H1 (cell line): ENCODE data around the gene YWHAG. TPM values are rescaled to one million over a fixed set of nuclear protein-coding genes. Genes with fewer than 3 reads are reported as not detected.
A peak's percentile ranks its signal among the peaks of the same experiment; 100 is the strongest.

Experiments used
- CTCF ChIA-PET: fragments of 300-600 bp; sonication (Branson Sonifier 250); formaldehyde crosslinking; loops from one replicate; lab custom pipeline; 2021; ENCODE audit not compliant: partially characterized antibody; lab: Charles Lee
- POLR2A ChIA-PET: fragments of 300-600 bp; sonication (Branson Sonifier 250); formaldehyde crosslinking; loops from one replicate; lab custom pipeline; 2021; ENCODE audit warnings: inconsistent platforms; ENCODE audit not compliant: partially characterized antibody; lab: Charles Lee
- DNase-seq, 2 experiments: peaks; one replicate each; pipeline versions ENCODE4 v3.0.0 to v3.0.0-alpha.2; 2010 to 2022; ENCODE audit warnings: low spot score in 2 of 2, low read depth in 1 of 2, mixed read lengths in 1 of 2
- FAIRE-seq: peaks from 2 replicates; lab custom pipeline; 2011; peaks lifted over from hg19 to GRCh38; lab: Jason Lieb, UNC
- H2AFZ ChIP-seq: 2 replicates; pipeline ENCODE4 v1.8.1; 2012; ENCODE audit warnings: low read length, inconsistent platforms
- H2AK5ac ChIP-seq: 2 replicates; pipeline ENCODE4 v1.6.1; 2013; ENCODE audit warnings: low read depth, low read length
- H2BK120ac ChIP-seq: replicated peaks from 2 replicates; pipeline ENCODE3; 2013; ENCODE audit warnings: low read depth, low read length, inconsistent platforms
- H2BK12ac ChIP-seq: 2 replicates; pipeline ENCODE4 v1.6.1; 2013; ENCODE audit warnings: low read depth, low read length
- H2BK15ac ChIP-seq: 2 replicates; pipeline ENCODE4 v1.6.1; 2013; ENCODE audit warnings: low read length
- H2BK20ac ChIP-seq: 2 replicates; pipeline ENCODE4 v1.6.1; 2013; ENCODE audit warnings: low read length
- H2BK5ac ChIP-seq: 2 replicates; pipeline ENCODE4 v1.6.1; 2013; ENCODE audit warnings: low read depth, low read length
- H3K14ac ChIP-seq: 2 replicates; pipeline ENCODE4 v1.6.1; 2013; ENCODE audit warnings: inconsistent platforms; ENCODE audit not compliant: insufficient read length
- H3K18ac ChIP-seq: 2 replicates; pipeline ENCODE4 v1.6.1; 2013; ENCODE audit warnings: low read length; ENCODE audit errors: extremely low read depth
- H3K23ac ChIP-seq: 2 replicates; pipeline ENCODE4 v1.6.1; 2013; ENCODE audit warnings: inconsistent platforms; ENCODE audit not compliant: insufficient read length
- H3K23me2 ChIP-seq: 2 replicates; pipeline ENCODE4 v1.6.1; 2013; ENCODE audit warnings: low read depth, low read length
- H3K27ac ChIP-seq: 2 replicates; pipeline ENCODE4 v1.6.1; 2011; ENCODE audit warnings: low read depth, low read length, inconsistent platforms
- H3K27me3 ChIP-seq, 4 experiments: replicated peaks in 1 of 4; 1 replicate in 1 of 4; 2 replicates in 3 of 4; pipeline versions ENCODE4 v1.6.1 to v1.8.1; 2011 to 2013; ENCODE audit warnings: low read length in 3 of 4, mild to moderate bottlenecking in 3 of 4, inconsistent platforms in 2 of 4, mixed read lengths in 2 of 4, moderate library complexity in 1 of 4; ENCODE audit not compliant: control insufficient read depth in 3 of 4, insufficient read depth in 3 of 4; ENCODE audit errors: extremely low read depth in 1 of 4
- H3K36me3 ChIP-seq, 4 experiments: 2 replicates each; pipeline versions ENCODE4 v1.6.1 to v1.8.1; 2011 to 2013; ENCODE audit warnings: mild to moderate bottlenecking in 4 of 4, low read length in 3 of 4, moderate library complexity in 2 of 4, control low read depth in 1 of 4, inconsistent platforms in 1 of 4; ENCODE audit not compliant: insufficient read depth in 4 of 4, control insufficient read depth in 2 of 4
- H3K4ac ChIP-seq: replicated peaks from 2 replicates; pipeline ENCODE3; 2013; ENCODE audit warnings: low read length, low read depth, mixed read lengths, inconsistent platforms; ENCODE audit not compliant: insufficient read length
- H3K4me1 ChIP-seq, 4 experiments: replicated peaks in 1 of 4; 1 replicate in 1 of 4; 2 replicates in 3 of 4; pipeline versions ENCODE4 v1.6.1 to v1.8.1; 2011 to 2013; ENCODE audit warnings: low read length in 3 of 4, inconsistent platforms in 2 of 4, mixed read lengths in 1 of 4; ENCODE audit not compliant: insufficient read depth in 4 of 4, control insufficient read depth in 3 of 4
- H3K4me2 ChIP-seq, 2 experiments: 2 replicates each; pipeline versions ENCODE4 v1.6.1 to v1.8.1; 2011 to 2013; ENCODE audit warnings: low read depth in 2 of 2, low read length in 2 of 2, control low read depth in 1 of 2, inconsistent platforms in 1 of 2, mild to moderate bottlenecking in 1 of 2; ENCODE audit not compliant: insufficient read depth in 1 of 2
- H3K4me3 ChIP-seq, 4 experiments: fragments of 200-600, 300-600 bp in 1 of 4; sonication (generic), shearing (Covaris generic), sonication (Bioruptor Twin) in 1 of 4; 2 replicates each; pipeline versions ENCODE4 v1.5.1 to v1.8.1; 2011 to 2016; ENCODE audit warnings: low read length in 4 of 4, low read depth in 3 of 4, control low read depth in 2 of 4, inconsistent platforms in 2 of 4, mild to moderate bottlenecking in 2 of 4, mixed read lengths in 1 of 4, moderate library complexity in 1 of 4; ENCODE audit not compliant: insufficient read depth in 2 of 4; ENCODE audit errors: extremely low read depth in 1 of 4
- H3K56ac ChIP-seq: replicated peaks from 2 replicates; pipeline ENCODE3; 2013; ENCODE audit warnings: low read depth, mild to moderate bottlenecking, mixed read lengths, low read length, inconsistent platforms; ENCODE audit not compliant: insufficient read length
- H3K79me1 ChIP-seq: 2 replicates; pipeline ENCODE4 v1.6.1; 2013; ENCODE audit warnings: low read depth, low read length, control low read depth
- H3K79me2 ChIP-seq, 2 experiments: 2 replicates each; pipeline versions ENCODE4 v1.6.1 to v1.8.1; 2012 to 2013; ENCODE audit warnings: low read length in 2 of 2, mild to moderate bottlenecking in 2 of 2, inconsistent platforms in 1 of 2; ENCODE audit not compliant: insufficient read depth in 2 of 2, control insufficient read depth in 1 of 2
- H3K9ac ChIP-seq, 4 experiments: replicated peaks in 1 of 4; 1 replicate in 1 of 4; 2 replicates in 3 of 4; pipeline versions ENCODE4 v1.6.1 to v1.8.1; 2011 to 2013; ENCODE audit warnings: low read depth in 3 of 4, low read length in 3 of 4, control low read depth in 2 of 4, mild to moderate bottlenecking in 2 of 4, moderate library complexity in 2 of 4, inconsistent platforms in 1 of 4; ENCODE audit errors: extremely low read depth in 1 of 4
- H3K9me3 ChIP-seq, 2 experiments: 2 replicates each; pipeline versions ENCODE4 v1.6.1 to v1.8.1; 2012 to 2013; ENCODE audit warnings: mild to moderate bottlenecking in 2 of 2, moderate library complexity in 2 of 2, control low read depth in 1 of 2, inconsistent platforms in 1 of 2, low read depth in 1 of 2, low read length in 1 of 2, mixed read lengths in 1 of 2; ENCODE audit not compliant: insufficient read depth in 2 of 2
- H4K20me1 ChIP-seq, 2 experiments: replicated peaks in 1 of 2; 2 replicates each; pipeline versions ENCODE3 to v1.8.1; 2011 to 2013; ENCODE audit warnings: inconsistent platforms in 2 of 2, low read length in 2 of 2, mild to moderate bottlenecking in 1 of 2; ENCODE audit not compliant: insufficient read depth in 2 of 2, control insufficient read depth in 1 of 2
- H4K5ac ChIP-seq: 2 replicates; pipeline ENCODE4 v1.6.1; 2013; ENCODE audit warnings: low read length, low read depth, mixed read lengths, inconsistent platforms; ENCODE audit not compliant: insufficient read length
- H4K8ac ChIP-seq: 2 replicates; pipeline ENCODE4 v1.8.0; 2013; ENCODE audit warnings: mild to moderate bottlenecking, moderate library complexity, low read length, inconsistent platforms; ENCODE audit not compliant: insufficient read depth; ENCODE audit errors: extremely low read depth
- H4K91ac ChIP-seq: replicated peaks from 2 replicates; pipeline ENCODE3; 2013; ENCODE audit warnings: low read length, mixed read lengths, inconsistent platforms; ENCODE audit not compliant: insufficient read length
- CEBPB ChIP-seq: IDR thresholded peaks from 2 replicates; pipeline ENCODE4 v1.6.1; 2012; ENCODE audit warnings: low read depth, low read length
- POLR2AphosphoS5 ChIP-seq: IDR thresholded peaks from 2 replicates; pipeline ENCODE4 v1.6.1; 2011; ENCODE audit warnings: low read depth, low read length
- SP1 ChIP-seq: IDR thresholded peaks from 2 replicates; pipeline ENCODE4 v1.6.1; 2011; ENCODE audit warnings: low read depth, low read length
- TEAD4 ChIP-seq: IDR thresholded peaks from 2 replicates; pipeline ENCODE4 v1.6.1; 2012; ENCODE audit warnings: low read depth, low read length, inconsistent platforms, mixed read lengths
- WGBS, 2 experiments: shearing (Covaris generic) in 1 of 2; methylation state at CpG; one replicate each; pipeline versions ENCODE4 v1.1.6 to v1.1.7; 2013 to 2015; ENCODE audit warnings: low lambda C conversion rate in 2 of 2, mixed read lengths in 2 of 2, inconsistent platforms in 1 of 2, low coverage in 1 of 2, missing lambda C conversion rate in 1 of 2; ENCODE audit not compliant: insufficient replicate concordance in 2 of 2, insufficient coverage in 1 of 2, insufficient read length in 1 of 2; ENCODE audit errors: extremely low coverage in 1 of 2, missing lambda C conversion rate in 1 of 2; 5-methylcytosine and 5-hydroxymethylcytosine counted together
- polyA plus RNA-seq, 7 experiments: library from polyadenylated mRNA; depleted of rRNA in 3 of 7; stranded (reverse) in 5 of 7; unstranded in 2 of 7; fragments of >200 nt in 5 of 7; fragments of 200-250 nt in 2 of 7; gene quantifications; 1 replicate in 5 of 7; 2 replicates in 1 of 7; 4 replicates in 1 of 7; pipeline versions ENCODE4 v1.2.1 to v1.2.3, GENCODE V29; 2011 to 2013; ENCODE audit warnings: missing spikeins in 2 of 7, mixed read lengths in 2 of 7
- total RNA-seq: library from RNA; stranded (reverse); fragmentation: NEBNext Ultra II Directional; extraction: Animal tissue kit (Norgen Biotek cat#: 25700); gene quantifications from 2 replicates; pipeline ENCODE4 v1.2.1, GENCODE V29; 2021

YWHAG gene
- total and polyA plus RNA-seq, 2 of the 8 experiments (the other 6 are each of a cell fraction or from before 2014, with no cell fraction given), result 57.2 to 241 TPM

DNA sequence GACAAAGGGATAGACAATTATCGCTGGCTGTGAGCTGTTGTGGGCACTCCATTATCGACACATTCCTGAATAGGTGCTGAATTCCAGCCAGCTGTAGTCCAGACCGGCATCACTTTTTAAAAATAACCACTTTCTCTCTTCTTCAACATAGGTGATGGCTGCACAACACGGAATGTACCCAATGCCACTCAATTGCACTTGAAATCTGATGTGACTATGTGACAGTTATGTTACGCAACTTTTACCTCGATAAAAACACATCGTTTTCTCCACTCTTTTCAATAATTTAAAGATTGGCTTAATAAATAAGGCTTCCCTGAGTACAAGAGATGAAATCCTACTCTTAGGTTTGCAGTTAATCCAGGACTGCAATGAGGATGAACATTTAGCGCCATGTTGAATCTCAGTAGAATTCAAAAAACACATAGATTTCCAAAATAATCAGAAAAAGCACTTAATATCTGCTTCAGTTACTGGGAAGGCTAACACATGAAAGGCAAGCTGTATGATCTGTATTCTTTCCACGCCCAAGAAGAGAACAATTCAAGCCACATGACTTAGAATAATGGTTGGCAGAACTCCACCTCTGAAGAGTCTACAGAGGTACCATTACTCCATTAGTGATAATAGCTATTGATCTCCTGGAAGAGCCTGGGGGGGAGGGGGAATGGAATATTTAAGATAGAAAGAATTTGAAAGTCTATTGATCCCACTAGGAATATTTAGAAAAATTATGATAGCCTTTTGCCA, 3.6 kb downstream of the YWHAG start:
- no peak overlapping the region for H2BK5ac ChIP-seq
- no peaks in the 10 kb centered on the region; the same call in 1 of the 2 replicates for H3K23me2 ChIP-seq
- H3K36me3 ChIP-seq, result peaks cover 2 to 40% (median 13%) of the 10 kb centered on the region in 4 experiments; a peak in 7 of 8 replicates
- no peak overlapping the region for H2BK12ac ChIP-seq
- no peak overlapping the region for H2AFZ ChIP-seq
- POLR2A ChIA-PET, result interaction anchor here (0.7 to 14.3 kb wide), 11 partner anchors 8 to 69 kb away, joined by 3 to 249 read pairs (median 5); no protein-coding TSS in a partner anchor
- FAIRE-seq, result no peak
- no peak overlapping the region for H3K14ac ChIP-seq
- no peak overlapping the region for H3K56ac ChIP-seq
- no peak overlapping the region for H3K4ac ChIP-seq
- TF ChIP-seq SP1 (no peak), CEBPB (peak; percentile 89), TEAD4 (peak; percentile 40; the same call in 1 of the 2 replicates), POLR2AphosphoS5 (peak; percentile 44)
- TF ChIP-seq, all 59 proteins: peak for 3
- 88% methylated on average over 9 of the region's 9 CpGs; no CpG with 5 or more reads in 1 of the 2 experiments for WGBS, 2 experiments
- Histone ChIP-seq H4K20me1 (peaks cover 41 to 47% of the 10 kb centered on the region in 2 experiments), H3K79me2 (peaks cover 70 to 86% of the 10 kb centered on the region in 2 experiments), H3K27ac (no peak overlapping the region), H3K27me3 (no peaks in the 10 kb centered on the region), H3K79me1 (no peaks in the 10 kb centered on the region), H3K4me3 (peak overlapping the region in 1 of 4 experiments; percentile 99; a peak in 2 of 8 replicates), H4K8ac (no peak overlapping the region), H3K4me1 (peaks cover 2 to 7% (median 4%) of the 10 kb centered on the region in 4 experiments), H2BK15ac (no peak overlapping the region), H3K9me3 (no peaks in the 10 kb centered on the region), H2AK5ac (no peak overlapping the region), H4K5ac (no peak overlapping the region), H3K9ac (no peak overlapping the region), H3K18ac (no peak overlapping the region), H2BK120ac (no peak overlapping the region), H4K91ac (no peak overlapping the region), H3K23ac (no peak overlapping the region), H3K4me2 (no peak overlapping the region; a peak in 3 of 4 replicates), H2BK20ac (no peak overlapping the region)
- CTCF ChIA-PET, result interaction anchor here (0.5 kb wide), 1 partner anchor 1615 kb away, joined by 3 read pairs; no protein-coding TSS in a partner anchor
- DNase-seq, result no peak
